HepG2 (cell line): ENCODE measurements around the gene SP110. TPM values are rescaled to one million over a fixed set of nuclear protein-coding genes. Genes with fewer than 3 reads are reported as not detected.

Experiments
- ATAC-seq: fragments of 200-7000 bp; cut with Tn5 transposase; 3 replicates; pipeline ENCODE4 v1.9.1; 2020; ENCODE audit warnings: mild to moderate bottlenecking, moderate library complexity
- BruUV-seq: library from RNA; stranded (reverse); fragments of 400-500 nt; replicated peaks from 2 replicates; lab custom pipeline; 2021; lab: Mats Ljungman, UMichigan
- CTCF ChIA-PET: fragments of 300-600 bp; formaldehyde crosslinking; extraction: SDS; loops from one replicate; lab custom pipeline; 2021; ENCODE audit warnings: low total read pairs, inconsistent platforms, low intra/inter-chr PET ratio; lab: Yijun Ruan, JAX
- POLR2A ChIA-PET: fragments of 350-600 bp; sonication (Branson Sonifier 250); formaldehyde crosslinking; loops from one replicate; lab custom pipeline; 2020; ENCODE audit warnings: antibody characterized with exemption, inconsistent platforms; lab: Yijun Ruan, JAX
- DNase-seq: peaks from one replicate; pipeline ENCODE4 v3.0.0-alpha.2; 2015; ENCODE audit warnings: low spot score
- FAIRE-seq: peaks from 3 replicates; lab custom pipeline; 2011; peaks lifted over from hg19 to GRCh38; lab: Jason Lieb, UNC
- H2AFZ ChIP-seq: one replicate; pipeline ENCODE4 v1.6.1; 2011; ENCODE audit warnings: low read length, inconsistent platforms
- H3K27ac ChIP-seq: fragments of 300-600 bp; 3 replicates; pipeline ENCODE4 v1.8.0; 2011; ENCODE audit warnings: mixed run types, mild to moderate bottlenecking, mixed read lengths, low read length, inconsistent platforms; ENCODE audit not compliant: insufficient read depth; ENCODE audit errors: extremely low read length
- H3K27me3 ChIP-seq, 2 experiments: fragments of 200-600 bp in 1 of 2; 2 replicates in 1 of 2; 3 replicates in 1 of 2; pipeline versions ENCODE4 v1.6.0 to v1.8.0; 2011; ENCODE audit warnings: low read length in 2 of 2, mild to moderate bottlenecking in 2 of 2, moderate library complexity in 2 of 2, inconsistent platforms in 1 of 2; ENCODE audit not compliant: insufficient read depth in 2 of 2, control insufficient read depth in 1 of 2
- H3K36me3 ChIP-seq, 2 experiments: fragments of 200-600 bp in 1 of 2; replicated peaks in 1 of 2; 2 replicates in 1 of 2; 3 replicates in 1 of 2; pipeline versions ENCODE4 v1.5.1 to v1.8.0; 2011; ENCODE audit warnings: low read length in 2 of 2, inconsistent platforms in 1 of 2; ENCODE audit not compliant: insufficient read depth in 2 of 2, control insufficient read depth in 1 of 2
- H3K4me1 ChIP-seq: 2 replicates; pipeline ENCODE4 v1.5.1; 2012; ENCODE audit warnings: low read length, inconsistent platforms; ENCODE audit not compliant: insufficient read depth
- H3K4me2 ChIP-seq: 2 replicates; pipeline ENCODE4 v1.6.0; 2011; ENCODE audit warnings: low read depth, low read length, inconsistent platforms
- H3K4me3 ChIP-seq, 3 experiments: fragments of 200-600 bp in 1 of 3; sonication (generic), shearing (Covaris generic) in 1 of 3; replicated peaks in 1 of 3; 2 replicates each; pipeline ENCODE4 v1.5.1; 2011 to 2016; ENCODE audit warnings: low read length in 3 of 3, inconsistent platforms in 2 of 3, low read depth in 2 of 3, mild to moderate bottlenecking in 2 of 3, control low read depth in 1 of 3, mixed read lengths in 1 of 3; ENCODE audit not compliant: insufficient read depth in 1 of 3
- H3K79me2 ChIP-seq: one replicate; pipeline ENCODE4 v1.6.1; 2011; ENCODE audit warnings: low read length, inconsistent platforms; ENCODE audit not compliant: insufficient read depth
- H3K9ac ChIP-seq: 2 replicates; pipeline ENCODE4 v1.6.0; 2011; ENCODE audit warnings: mild to moderate bottlenecking, low read depth, low read length, inconsistent platforms; ENCODE audit not compliant: insufficient read depth
- H3K9me3 ChIP-seq: 2 replicates; pipeline ENCODE4 v1.5.1; 2012; ENCODE audit warnings: mild to moderate bottlenecking, low read length
- H4K20me1 ChIP-seq: 2 replicates; pipeline ENCODE4 v1.6.0; 2011; ENCODE audit warnings: inconsistent platforms, mild to moderate bottlenecking, low read length, moderate library complexity; ENCODE audit not compliant: insufficient read depth
- FOXA1 ChIP-seq, 2 experiments: fragments of 450-650 bp in 1 of 2; sonication (generic) in 1 of 2; formaldehyde crosslinking in 1 of 2; IDR thresholded peaks; 2 replicates each; pipeline versions ENCODE4 v1.4.0 to v1.6.1; 2016 to 2020; ENCODE audit warnings: missing genetic modification reagents in 1 of 2
- FOXA3 ChIP-seq: IDR thresholded peaks from 2 replicates; pipeline ENCODE4 v1.6.1; 2016; ENCODE audit warnings: missing genetic modification reagents, missing compliant biosample characterization
- MATR3 ChIP-seq: sonication (generic); formaldehyde crosslinking; IDR thresholded peaks from 2 replicates; pipeline ENCODE4 v1.4.0; 2020; ENCODE audit warnings: missing genetic modification reagents
- MXD4 ChIP-seq: IDR thresholded peaks from 2 replicates; pipeline ENCODE4 v1.6.1; 2016; ENCODE audit warnings: mild to moderate bottlenecking, missing biosample characterization, missing genetic modification reagents
- NAIF1 ChIP-seq: sonication (generic); formaldehyde crosslinking; IDR thresholded peaks from 2 replicates; pipeline ENCODE4 v1.5.0; 2020; ENCODE audit warnings: mild to moderate bottlenecking, missing genetic modification reagents, borderline replicate concordance
- NFATC3 ChIP-seq: sonication (generic); formaldehyde crosslinking; IDR thresholded peaks from 2 replicates; pipeline ENCODE4 v1.5.1; 2020; ENCODE audit warnings: mild to moderate bottlenecking, missing genetic modification reagents
- RARA ChIP-seq: IDR thresholded peaks from 2 replicates; pipeline ENCODE4 v1.6.1; 2016; ENCODE audit warnings: missing genetic modification reagents, missing compliant biosample characterization
- RCOR2 ChIP-seq: IDR thresholded peaks from 2 replicates; pipeline ENCODE4 v1.6.1; 2016; ENCODE audit warnings: missing biosample characterization, missing genetic modification reagents
- SMAD9 ChIP-seq: sonication (generic); formaldehyde crosslinking; IDR thresholded peaks from 2 replicates; pipeline ENCODE4 v1.5.1; 2020; ENCODE audit warnings: mild to moderate bottlenecking, missing genetic modification reagents
- SMC3 ChIP-seq: IDR thresholded peaks from 2 replicates; pipeline ENCODE4 v1.6.1; 2011; ENCODE audit warnings: low read length, improper control_type of control experiment
- TBX2 ChIP-seq: sonication (generic); formaldehyde crosslinking; IDR thresholded peaks from 2 replicates; pipeline ENCODE4 v1.5.0; 2020; ENCODE audit warnings: missing genetic modification reagents, mild to moderate bottlenecking, borderline replicate concordance
- WIZ ChIP-seq: sonication (generic); formaldehyde crosslinking; IDR thresholded peaks from 2 replicates; pipeline ENCODE4 v1.5.1; 2020; ENCODE audit warnings: mild to moderate bottlenecking, missing genetic modification reagents
- YY1 ChIP-seq: IDR thresholded peaks from 2 replicates; pipeline ENCODE4 v1.6.1; 2011; ENCODE audit warnings: low read length, low read depth, moderate library complexity, mild to moderate bottlenecking; ENCODE audit not compliant: insufficient read depth, insufficient replicate concordance
- ZBTB20 ChIP-seq: sonication (generic); formaldehyde crosslinking; IDR thresholded peaks from 2 replicates; pipeline ENCODE4 v1.8.1; 2023; ENCODE audit warnings: missing genetic modification reagents, low read depth, mild to moderate bottlenecking, borderline replicate concordance
- ZC3H4 ChIP-seq: sonication (generic); formaldehyde crosslinking; IDR thresholded peaks from 2 replicates; pipeline ENCODE4 v1.4.0; 2020; ENCODE audit warnings: missing genetic modification reagents, borderline replicate concordance
- ZNF121 ChIP-seq: sonication (generic); formaldehyde crosslinking; IDR thresholded peaks from 2 replicates; pipeline ENCODE4 v1.5.0; 2020; ENCODE audit warnings: mild to moderate bottlenecking, missing genetic modification reagents
- ZNF292 ChIP-seq: sonication (generic); formaldehyde crosslinking; IDR thresholded peaks from 2 replicates; pipeline ENCODE4 v1.8.1; 2022; ENCODE audit warnings: mild to moderate bottlenecking, low read depth, missing genetic modification reagents, borderline replicate concordance
- ZNF598 ChIP-seq: sonication (generic); formaldehyde crosslinking; IDR thresholded peaks from 2 replicates; pipeline ENCODE4 v1.5.1; 2020; ENCODE audit warnings: mild to moderate bottlenecking, missing genetic modification reagents, borderline replicate concordance
- WGBS: methylation state at CpG from one replicate; pipeline ENCODE4 v1.1.6; 2017; ENCODE audit warnings: low lambda C conversion rate; 5-methylcytosine and 5-hydroxymethylcytosine counted together
- in situ Hi-C: cut with HindIII; loops from 2 replicates; pipeline ENCODE4 v1.10.0; 2017; ENCODE audit warnings: low pct_unique_long_range_greater_than_20kb; ENCODE audit not compliant: extremely low pct_ligation_motif_present
- intact Hi-C: fragments of 100-400 bp; cut with micrococcal nuclease; formaldehyde crosslinking; loops from one replicate; pipeline ENCODE4 v1.10.0; 2022; ENCODE audit not compliant: unreplicated experiment
- polyA plus RNA-seq, 8 experiments: library from polyadenylated mRNA; depleted of rRNA in 3 of 8; stranded (reverse) in 7 of 8; unstranded in 1 of 8; fragments of >200 nt; fragmentation: Illumina TruSeq in 4 of 8; extraction: Trizol in 4 of 8; gene quantifications; 2 replicates each; pipeline versions ENCODE4 v1.2.1 to v1.2.3, GENCODE V29; 2011 to 2016; ENCODE audit warnings: low read depth in 4 of 8, missing spikeins in 1 of 8, mixed read lengths in 1 of 8; ENCODE audit not compliant: insufficient read depth in 1 of 8
- total RNA-seq, 5 experiments: library from RNA; depleted of rRNA; stranded (reverse); fragments of >200 nt; fragmentation: Illumina TruSeq; extraction: Trizol; gene quantifications; 2 replicates each; pipeline ENCODE4 v1.2.3, GENCODE V29; 2016; ENCODE audit warnings: low read depth in 1 of 5
- TF ChIP-seq, protein P1 (sequence below): sonication (generic); formaldehyde crosslinking; IDR thresholded peaks from 2 replicates; pipeline ENCODE4 v1.5.0; 2020; ENCODE audit warnings: mild to moderate bottlenecking, missing genetic modification reagents
- TF ChIP-seq, protein P2 (sequence below): sonication (generic); formaldehyde crosslinking; IDR thresholded peaks from 2 replicates; pipeline ENCODE4 v1.8.1; 2023; ENCODE audit warnings: mild to moderate bottlenecking, missing genetic modification reagents

The SP110 gene
- total and polyA plus RNA-seq, 2 of the 13 experiments (the other 11 are each of a cell fraction or from before 2014, with no cell fraction given), result 7.9 to 10.4 TPM

- Histone ChIP-seq H3K9ac (peak overlapping the region; percentile 74), H3K36me3 (peaks cover 0 to 3% of the 10 kb centered on the region in 2 experiments; a peak in 1 of 5 replicates), H2AFZ (peak overlapping the region; percentile 95), H3K4me2 (peak overlapping the region; percentile 97), H4K20me1 (no peaks in the 10 kb centered on the region), H3K4me3 (peak overlapping the region; percentile 75 to 97 (median 89)), H3K79me2 (no peaks in the 10 kb centered on the region), H3K9me3 (no peaks in the 10 kb centered on the region), H3K4me1 (peaks cover 19% of the 10 kb centered on the region), H3K27ac (peak overlapping the region; percentile 43), H3K27me3 (no peaks in the 10 kb centered on the region; a peak in 2 of 5 replicates)
- TF ChIP-seq ZNF292 (CRISPR knock-in tag), result 0 out of 2 replicates have a peak, but pooled peaks have one; percentile 2
- TF ChIP-seq FOXA1 (IDR thresholded peaks at IDR 0.05), result no peak
- TF ChIP-seq FOXA1 (CRISPR knock-in tag; IDR thresholded peaks at IDR 0.05), result no peak
- 0 out of 2 replicates have a peak, but pooled peaks have one; percentile 5 for TF ChIP-seq MXD4
- TF ChIP-seq SMAD9 (CRISPR knock-in tag), result peak; percentile 22; the same call in 1 of the 2 replicates
- TF ChIP-seq RARA, result no peak
- no peak for TF ChIP-seq SMC3
- TF ChIP-seq NFATC3 (CRISPR knock-in tag), result 0 out of 2 replicates have a peak, but pooled peaks have one; percentile 14
- 0 out of 2 replicates have a peak, but pooled peaks have one; percentile 48 for TF ChIP-seq ZC3H4
- TF ChIP-seq FOXA3 (CRISPR knock-in tag), result no peak
- TF ChIP-seq MATR3, result no peak
- 0 out of 2 replicates have a peak, but pooled peaks have one; percentile 18 for TF ChIP-seq NAIF1 (CRISPR knock-in tag)
- TF ChIP-seq ZNF121, result peak; percentile 93
- TF ChIP-seq, protein P1, sequence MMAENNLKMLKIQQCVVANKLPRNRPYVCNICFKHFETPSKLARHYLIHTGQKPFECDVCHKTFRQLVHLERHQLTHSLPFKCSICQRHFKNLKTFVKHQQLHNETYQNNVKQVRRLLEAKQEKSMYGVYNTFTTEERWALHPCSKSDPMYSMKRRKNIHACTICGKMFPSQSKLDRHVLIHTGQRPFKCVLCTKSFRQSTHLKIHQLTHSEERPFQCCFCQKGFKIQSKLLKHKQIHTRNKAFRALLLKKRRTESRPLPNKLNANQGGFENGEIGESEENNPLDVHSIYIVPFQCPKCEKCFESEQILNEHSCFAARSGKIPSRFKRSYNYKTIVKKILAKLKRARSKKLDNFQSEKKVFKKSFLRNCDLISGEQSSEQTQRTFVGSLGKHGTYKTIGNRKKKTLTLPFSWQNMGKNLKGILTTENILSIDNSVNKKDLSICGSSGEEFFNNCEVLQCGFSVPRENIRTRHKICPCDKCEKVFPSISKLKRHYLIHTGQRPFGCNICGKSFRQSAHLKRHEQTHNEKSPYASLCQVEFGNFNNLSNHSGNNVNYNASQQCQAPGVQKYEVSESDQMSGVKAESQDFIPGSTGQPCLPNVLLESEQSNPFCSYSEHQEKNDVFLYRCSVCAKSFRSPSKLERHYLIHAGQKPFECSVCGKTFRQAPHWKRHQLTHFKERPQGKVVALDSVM (CRISPR knock-in tag), result peak; percentile 46; the same call in 1 of the 2 replicates
- TF ChIP-seq TBX2 (CRISPR knock-in tag), result 0 out of 2 replicates have a peak, but pooled peaks have one; percentile 10
- TF ChIP-seq YY1, result peak; percentile 12
- TF ChIP-seq, protein P2, sequence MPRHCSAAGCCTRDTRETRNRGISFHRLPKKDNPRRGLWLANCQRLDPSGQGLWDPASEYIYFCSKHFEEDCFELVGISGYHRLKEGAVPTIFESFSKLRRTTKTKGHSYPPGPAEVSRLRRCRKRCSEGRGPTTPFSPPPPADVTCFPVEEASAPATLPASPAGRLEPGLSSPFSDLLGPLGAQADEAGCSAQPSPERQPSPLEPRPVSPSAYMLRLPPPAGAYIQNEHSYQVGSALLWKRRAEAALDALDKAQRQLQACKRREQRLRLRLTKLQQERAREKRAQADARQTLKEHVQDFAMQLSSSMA (CRISPR knock-in tag), result 0 out of 2 replicates have a peak, but pooled peaks have one; percentile 29
- peak; percentile 7; the same call in 1 of the 2 replicates for TF ChIP-seq ZNF598 (CRISPR knock-in tag)
- 0 out of 2 replicates have a peak, but pooled peaks have one; percentile 13 for TF ChIP-seq ZBTB20 (CRISPR knock-in tag)
- TF ChIP-seq WIZ (CRISPR knock-in tag), result 0 out of 2 replicates have a peak, but pooled peaks have one; percentile 66
- TF ChIP-seq RCOR2 (CRISPR knock-in tag), result 0 out of 2 replicates have a peak, but pooled peaks have one; percentile 18
- in situ Hi-C loops, result no loop called here
- TSS peak; percentile 98 for BruUV-seq
- no peak for FAIRE-seq
- peak; percentile 47 for ATAC-seq
- WGBS, result 79% methylated on average over 1 of the region's 1 CpG
- CTCF ChIA-PET, result no interaction called here
- intact Hi-C loops, result loop anchor here (10.0 kb wide), 1 partner anchor 194 kb away; the partner anchor contains the start of gene SP100
- no peak for DNase-seq
- POLR2A ChIA-PET, result interaction anchor here (0.9 to 1.5 kb wide), 3 partner anchors 10 to 292 kb away, joined by 3 read pairs; partner anchors contain the start of gene SP140L
Observed at GRCh38 chr2:230220347-230220969, 674 bp upstream of the SP110 start.
